Endodermal cell (in vitro differentiated cells): Measurements from ENCODE around the gene TAF3. TPM values are rescaled to one million over a fixed set of nuclear protein-coding genes. Genes with fewer than 3 reads are reported as not detected.
A peak's percentile ranks its signal among the peaks of the same experiment; 100 is the strongest.

Source experiments
- DNase-seq: peaks from one replicate; pipeline ENCODE4 v3.0.0-alpha.2; 2017
- H3K27ac ChIP-seq: 2 replicates; pipeline ENCODE4 v1.5.1; 2013; ENCODE audit warnings: mild to moderate bottlenecking, low read depth, low read length, moderate library complexity
- H3K27me3 ChIP-seq: 2 replicates; pipeline ENCODE4 v1.6.1; 2013; ENCODE audit warnings: mild to moderate bottlenecking, low read length, moderate library complexity; ENCODE audit not compliant: insufficient read depth, control insufficient read depth, poor library complexity, severe bottlenecking
- H3K36me3 ChIP-seq: 2 replicates; pipeline ENCODE4 v1.7.0; 2013; ENCODE audit warnings: mild to moderate bottlenecking, low read length, moderate library complexity; ENCODE audit not compliant: control insufficient read depth, insufficient read depth
- H3K4me1 ChIP-seq: one replicate; pipeline ENCODE4 v1.7.0; 2013; ENCODE audit warnings: low read length; ENCODE audit not compliant: control insufficient read depth, insufficient read depth
- H3K4me3 ChIP-seq: 2 replicates; pipeline ENCODE4 v1.5.1; 2013; ENCODE audit warnings: mild to moderate bottlenecking, low read length, moderate library complexity
- H3K9ac ChIP-seq: 2 replicates; pipeline ENCODE4 v1.6.1; 2013; ENCODE audit warnings: mild to moderate bottlenecking, low read length, moderate library complexity; ENCODE audit not compliant: poor library complexity, severe bottlenecking; ENCODE audit errors: extremely low read depth
- H3K9me3 ChIP-seq: 2 replicates; pipeline ENCODE4 v1.6.1; 2013; ENCODE audit warnings: mild to moderate bottlenecking, low read length, moderate library complexity; ENCODE audit not compliant: control insufficient read depth
- H3K27ac Mint-ChIP-seq: 2 replicates; pipeline ENCODE4 v1.8.0; 2020; ENCODE audit warnings: mixed read lengths
- H3K27me3 Mint-ChIP-seq: 2 replicates; pipeline ENCODE4 v1.8.0; 2021; ENCODE audit warnings: mild to moderate bottlenecking, mixed read lengths; ENCODE audit not compliant: insufficient read depth
- H3K36me3 Mint-ChIP-seq: 2 replicates; pipeline ENCODE4 v1.8.0; 2020; ENCODE audit warnings: low read depth, mixed read lengths
- H3K4me1 Mint-ChIP-seq: 2 replicates; pipeline ENCODE4 v1.8.0; 2020; ENCODE audit warnings: mixed read lengths
- H3K4me3 Mint-ChIP-seq: 2 replicates; pipeline ENCODE4 v1.8.0; 2020; ENCODE audit warnings: mild to moderate bottlenecking, moderate library complexity, mixed read lengths
- H3K9me3 Mint-ChIP-seq: 2 replicates; pipeline ENCODE4 v1.8.0; 2020; ENCODE audit warnings: mild to moderate bottlenecking, mixed read lengths
- CTCF ChIP-seq: fragments of 200-600 bp; sonication (generic); conservative IDR thresholded peaks from 2 replicates; pipeline ENCODE4 v1.5.0; 2021; ENCODE audit warnings: antibody characterized with exemption, mild to moderate bottlenecking
- WGBS, 2 experiments: methylation state at CpG; one replicate each; pipeline versions ENCODE4 v1.1.5 to v1.1.7; 2013; ENCODE audit warnings: missing lambda C conversion rate in 2 of 2, mixed read lengths in 1 of 2; ENCODE audit not compliant: insufficient coverage in 1 of 2, insufficient read length in 1 of 2; 5-methylcytosine and 5-hydroxymethylcytosine counted together
- total RNA-seq, 2 donors: library from RNA; stranded (reverse); fragmentation: NEBNext Ultra II Directional in 1 of 2; extraction: Animal tissue kit (Norgen Biotek cat#: 25700) in 1 of 2; gene quantifications; 2 replicates in 1 of 2; 3 replicates in 1 of 2; pipeline ENCODE4 v1.2.1, GENCODE V29; 2021

TAF3 gene
- total RNA-seq, 2 donors from 2014 or later: 9.9 to 10.0 TPM

DNA sequence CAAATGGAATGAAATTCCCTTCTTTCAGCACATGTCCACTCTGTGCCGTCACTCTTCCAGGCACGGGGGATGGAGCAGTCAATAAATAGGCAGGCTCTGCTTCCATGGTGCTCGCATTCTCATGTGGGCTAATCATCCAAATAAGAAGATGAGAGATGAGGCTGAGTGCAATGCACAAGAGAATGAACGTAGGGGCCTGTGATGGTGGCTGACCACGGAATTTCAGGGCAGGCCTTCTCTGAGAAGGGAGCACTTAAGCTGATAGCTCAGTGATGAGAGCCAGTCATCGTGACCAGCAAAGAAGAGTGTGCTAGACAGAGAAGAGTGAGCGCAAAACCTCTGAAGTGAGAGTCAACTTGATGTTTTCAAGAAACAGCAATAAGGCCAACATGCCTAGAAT lies 47.9 kb downstream of the TAF3 start:
- 93 to 96% methylated on average over 7 of the region's 7 CpGs for WGBS, 2 experiments
- Histone ChIP-seq H3K4me1 (no peaks in the 10 kb centered on the region), H3K9me3 (peaks cover 20% of the 10 kb centered on the region), H3K27me3 (no peaks in the 10 kb centered on the region), H3K4me3 (no peak overlapping the region), H3K36me3 (peaks cover 4% of the 10 kb centered on the region), H3K9ac (no peak overlapping the region), H3K27ac (no peak overlapping the region)
- DNase-seq: no peak
- Mint-ChIP-seq H3K4me3 (no peak overlapping the region), H3K27ac (no peak overlapping the region), H3K4me1 (peaks cover 10% of the 10 kb centered on the region), H3K27me3 (no peaks in the 10 kb centered on the region), H3K36me3 (peaks cover 31% of the 10 kb centered on the region), H3K9me3 (peaks cover 29% of the 10 kb centered on the region)
- TF ChIP-seq CTCF: no peak

- no peak overlapping the region for H3K4me3 ChIP-seq
- peaks cover 45% of the 10 kb centered on the region for H3K4me1 Mint-ChIP-seq
- H3K4me3 Mint-ChIP-seq: no peak overlapping the region
- no peak overlapping the region for H3K27ac Mint-ChIP-seq
- TF ChIP-seq CTCF: peak; percentile 84
- H3K36me3 Mint-ChIP-seq: no peaks in the 10 kb centered on the region
- no peak for DNase-seq
- H3K9me3 ChIP-seq: no peaks in the 10 kb centered on the region
- no peak overlapping the region for H3K27ac ChIP-seq
- no peaks in the 10 kb centered on the region for H3K27me3 Mint-ChIP-seq
- no peaks in the 10 kb centered on the region for H3K36me3 ChIP-seq
- H3K9me3 Mint-ChIP-seq: no peaks in the 10 kb centered on the region
- H3K4me1 ChIP-seq: peaks cover 24% of the 10 kb centered on the region
- 31% methylated on average over 5 of the region's 5 CpGs; no CpG with 5 or more reads in 1 of the 2 experiments for WGBS, 2 experiments
- H3K27me3 ChIP-seq: no peaks in the 10 kb centered on the region
- H3K9ac ChIP-seq: no peak overlapping the region
Observed at GRCh38 chr10:7872041-7872442, 53.7 kb downstream of the TAF3 start.

DNA sequence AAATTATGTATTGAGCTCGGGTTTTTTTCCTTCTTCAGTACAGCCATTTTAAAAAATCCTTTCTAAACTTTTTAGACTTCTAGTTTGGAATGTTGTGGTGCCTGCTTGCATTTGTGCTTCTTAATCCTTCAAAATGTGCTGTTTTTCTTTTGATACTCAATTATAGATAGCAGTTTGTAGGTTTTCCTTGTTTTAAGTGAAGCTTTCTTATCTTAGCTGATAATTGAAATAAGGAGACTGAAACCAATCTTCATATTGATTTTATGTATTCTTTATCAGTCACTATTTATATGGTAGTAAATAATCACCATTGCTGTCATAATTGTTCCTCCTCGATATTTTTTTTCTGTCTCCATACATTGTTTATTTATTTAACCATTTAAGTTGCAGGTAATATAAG lies 56.6 kb downstream of the TAF3 start:
- H3K9me3 Mint-ChIP-seq: no peaks in the 10 kb centered on the region
- peak overlapping the region; percentile 48 for H3K4me3 ChIP-seq
- no peak overlapping the region for H3K27ac ChIP-seq
- H3K36me3 Mint-ChIP-seq: no peaks in the 10 kb centered on the region
- no peaks in the 10 kb centered on the region for H3K9me3 ChIP-seq
- 94% methylated on average over 2 of the region's 2 CpGs; no CpG with 5 or more reads in 1 of the 2 experiments for WGBS, 2 experiments
- H3K27ac Mint-ChIP-seq: no peak overlapping the region
- TF ChIP-seq CTCF: no peak
- H3K4me3 Mint-ChIP-seq: peak overlapping the region; percentile 7
- peaks cover 24% of the 10 kb centered on the region for H3K4me1 ChIP-seq
- no peaks in the 10 kb centered on the region for H3K27me3 ChIP-seq
- no peaks in the 10 kb centered on the region for H3K36me3 ChIP-seq
- no peaks in the 10 kb centered on the region for H3K27me3 Mint-ChIP-seq
- H3K9ac ChIP-seq: no peak overlapping the region
- DNase-seq: no peak
- H3K4me1 Mint-ChIP-seq: peaks cover 45% of the 10 kb centered on the region
